ENCODE measurements around the gene TCAF1. TPM values are rescaled to one million over a fixed set of nuclear protein-coding genes. Genes with fewer than 3 reads are reported as not detected.
"Not testable (repeated sequence)": the region's sequence is repeated elsewhere in the genome, so short reads cannot be mapped to it uniquely, and the experiment has no call there.

The TCAF1 gene
- total RNA-seq, 1 experiment from 2014 or later, result 99.4 TPM

GRCh38 chr7:143906151-143906550 is 4.2 kb upstream of the TCAF1 start:
- no peak for DNase-seq (ENCODE audit: low read depth)

GRCh38 chr7:143905509-143905908 is 3.5 kb upstream of the TCAF1 start:
- no peak for DNase-seq (ENCODE audit: low read depth)

DNA sequence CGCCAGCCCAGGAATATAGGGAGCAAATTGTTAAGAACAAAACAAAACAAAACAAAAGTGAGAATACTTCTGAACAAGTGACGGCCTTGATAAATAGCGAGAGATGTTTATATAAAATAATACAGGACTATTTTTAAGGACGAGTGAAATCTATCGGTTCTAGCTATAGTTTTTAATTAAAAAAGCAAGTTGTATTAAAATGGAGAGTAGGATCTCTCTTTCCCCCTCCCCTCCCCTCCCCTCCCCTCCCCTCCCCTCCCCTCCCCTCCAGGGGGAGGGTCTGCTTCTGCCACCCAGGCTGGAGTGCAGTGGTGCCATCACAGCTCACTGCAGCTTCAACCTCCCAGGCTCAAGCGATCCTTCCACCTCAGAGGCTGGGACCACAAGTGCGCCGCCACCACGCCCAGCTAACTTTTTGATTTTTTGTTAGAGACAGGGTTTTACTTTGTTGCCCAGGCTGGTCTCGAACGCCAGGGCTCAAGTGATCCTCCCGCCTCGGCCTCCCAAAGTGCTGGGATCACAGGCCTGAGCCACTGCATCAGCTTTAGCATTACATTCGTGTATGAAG is 440 bp upstream of the TCAF1 start:
- DNase-seq (ENCODE audit: low read depth), result no peak

DNA sequence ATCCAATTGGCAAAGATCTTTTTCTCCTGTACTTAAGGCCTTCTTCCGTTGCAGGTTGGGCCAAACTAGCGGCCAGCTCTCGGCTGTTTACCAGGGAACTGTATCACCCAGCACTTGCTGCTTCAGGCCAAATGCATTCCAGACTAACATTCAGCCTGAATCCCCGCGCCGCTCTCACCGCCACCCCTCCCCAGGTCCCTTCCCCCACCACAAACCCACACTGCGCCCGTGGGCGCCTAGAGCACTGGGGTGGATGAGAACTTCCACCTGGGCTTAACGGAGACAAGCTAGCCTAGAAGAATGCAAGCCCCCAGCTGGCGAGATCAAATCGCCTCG is 676 bp downstream of the TCAF1 start:
- DNase-seq (ENCODE audit: low read depth), result no peak

- DNase-seq (ENCODE audit: low read depth), result peak; percentile 45
Observed at GRCh38 chr7:143900230-143900766, 1.7 kb downstream of the TCAF1 start.

DNA sequence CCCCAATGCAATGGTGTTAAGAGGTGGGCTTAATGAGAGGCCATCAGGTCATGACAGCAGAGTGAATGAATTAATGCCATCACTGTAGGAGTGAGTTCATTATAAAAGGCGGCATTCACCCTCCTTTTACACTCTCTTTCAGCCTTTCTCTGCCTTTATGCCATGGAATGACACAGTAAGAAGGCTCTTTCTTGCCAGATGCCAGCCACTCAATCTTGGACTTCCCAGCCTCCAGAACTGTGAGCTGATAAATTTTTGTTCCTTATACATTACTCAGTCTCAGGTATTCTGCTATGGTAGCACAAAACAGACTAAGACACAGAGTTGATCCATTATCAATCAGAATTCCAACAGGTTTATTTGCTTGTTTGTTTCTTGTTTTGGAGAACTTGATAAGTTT is 3.2 kb downstream of the TCAF1 start:
- DNase-seq (ENCODE audit: low read depth), result no peak

DNA sequence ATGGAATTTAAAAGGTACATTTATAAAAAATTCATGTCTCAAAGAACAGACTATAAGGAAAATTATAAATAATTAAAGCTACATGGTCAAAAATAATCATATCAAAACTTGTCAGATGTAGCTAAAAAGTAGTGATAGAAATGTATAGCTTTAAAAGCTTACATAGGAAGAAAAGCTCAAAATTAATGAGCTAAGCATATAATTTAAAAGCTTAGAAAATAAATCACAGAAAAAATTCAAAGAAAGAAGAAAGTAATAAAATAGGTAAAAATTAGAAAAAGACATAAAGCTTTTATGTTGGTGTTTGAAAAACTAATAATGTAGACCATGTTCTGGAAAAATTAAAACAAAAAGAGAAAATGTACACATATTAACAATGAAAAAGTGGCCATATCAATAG is 5.3 kb downstream of the TCAF1 start:
- DNase-seq (ENCODE audit: low read depth), result no peak

- DNase-seq (ENCODE audit: low read depth), result no peak
Observed at GRCh38 chr7:143892527-143893300, 9.3 kb downstream of the TCAF1 start.

DNA sequence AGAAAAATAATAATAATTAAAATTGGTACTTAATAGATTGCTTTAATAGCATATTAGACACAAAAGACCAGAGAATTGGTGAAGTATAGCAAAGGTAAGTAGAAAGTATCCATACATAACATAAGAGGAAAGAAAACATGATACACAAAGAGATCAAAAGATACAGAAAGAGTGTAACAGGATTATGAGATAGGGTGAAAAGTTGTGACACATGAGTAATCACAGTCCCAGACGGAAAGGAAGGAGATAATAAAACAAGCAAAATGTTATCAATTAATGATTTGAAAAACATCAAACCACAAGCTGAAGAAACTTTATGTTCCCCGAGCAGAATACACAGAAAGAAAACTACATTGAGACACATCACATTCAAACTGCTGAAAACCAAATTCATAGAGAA is 10.5 kb downstream of the TCAF1 start:
- DNase-seq (ENCODE audit: low read depth), result no peak

DNA sequence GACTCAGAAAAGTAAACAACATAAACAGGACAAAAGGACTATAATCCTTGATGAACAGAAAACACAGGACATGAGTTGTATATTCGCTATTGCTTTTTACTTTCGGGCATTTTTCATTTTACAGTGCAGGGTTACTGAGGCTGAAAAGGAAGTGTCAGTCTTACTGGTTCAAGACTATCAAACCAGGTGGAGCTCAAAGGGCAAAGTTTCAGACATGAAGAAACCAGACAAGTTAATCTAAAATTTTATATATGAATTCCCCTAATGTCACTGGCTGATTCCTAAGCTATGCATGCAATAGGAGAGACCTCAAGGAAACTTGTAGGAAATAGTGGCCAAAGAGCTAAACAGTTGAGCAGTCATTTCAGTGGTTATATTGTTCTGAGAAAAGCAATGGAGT is 11.4 kb downstream of the TCAF1 start:
- no peak for DNase-seq (ENCODE audit: low read depth)

DNA sequence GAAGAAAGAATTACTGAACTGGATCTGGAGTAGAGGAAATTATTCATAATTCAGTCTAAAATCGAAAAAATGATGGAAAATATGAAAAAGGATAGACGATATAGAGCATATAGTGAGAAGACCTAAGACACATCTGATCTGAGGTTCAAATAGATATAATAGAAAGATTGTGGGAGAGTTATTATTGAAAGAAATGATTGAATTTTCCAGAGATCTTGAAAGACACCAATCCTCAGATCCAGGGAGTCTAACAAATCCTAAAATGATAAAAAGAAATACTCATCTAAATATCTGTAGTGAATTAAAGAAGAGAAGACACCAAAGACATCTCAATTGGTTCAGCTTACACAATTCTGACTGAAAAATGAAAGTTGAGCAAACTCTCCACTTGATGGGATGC is 12.9 kb downstream of the TCAF1 start:
- DNase-seq (ENCODE audit: low read depth), result no peak

DNA sequence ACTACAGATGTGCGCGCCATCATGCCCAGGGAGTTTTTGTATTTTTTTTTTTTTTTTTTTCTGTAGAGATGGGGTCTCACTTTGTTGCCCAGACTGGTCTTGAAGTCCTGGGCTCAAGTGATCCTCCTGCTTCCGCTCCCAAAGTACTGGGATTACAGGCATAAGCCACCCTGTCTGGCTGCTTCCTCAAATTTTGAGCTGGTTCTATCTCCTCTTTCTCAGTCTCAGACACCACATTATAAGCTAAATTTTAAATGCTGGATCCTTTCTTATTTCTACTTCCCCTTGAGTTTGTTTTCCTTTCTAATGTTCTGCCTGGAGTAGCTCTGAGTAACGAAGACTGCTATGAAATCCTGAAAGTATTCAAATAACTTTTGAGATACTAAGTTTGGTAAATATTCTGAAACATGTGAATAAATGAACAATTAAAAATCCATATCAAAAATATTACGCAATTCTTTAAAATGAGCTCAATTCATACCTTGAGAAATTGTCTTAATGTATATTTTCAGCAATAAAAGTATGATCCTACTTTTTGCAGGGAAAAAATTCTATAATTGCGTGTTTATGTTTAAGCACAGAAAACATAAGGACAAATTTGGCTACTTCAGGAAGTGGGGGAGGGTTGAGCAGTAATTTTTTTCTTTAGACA is 15.0 kb downstream of the TCAF1 start:
- DNase-seq (ENCODE audit: low read depth), result no peak

- no peak for DNase-seq (ENCODE audit: low read depth)
Observed at GRCh38 chr7:143885951-143886350, 16.0 kb downstream of the TCAF1 start.

- no peak for DNase-seq (ENCODE audit: low read depth)
Observed at GRCh38 chr7:143884969-143885559, 16.9 kb downstream of the TCAF1 start.

- no peak for DNase-seq (ENCODE audit: low read depth)
Observed at GRCh38 chr7:143884241-143884968, 17.6 kb downstream of the TCAF1 start.

DNA sequence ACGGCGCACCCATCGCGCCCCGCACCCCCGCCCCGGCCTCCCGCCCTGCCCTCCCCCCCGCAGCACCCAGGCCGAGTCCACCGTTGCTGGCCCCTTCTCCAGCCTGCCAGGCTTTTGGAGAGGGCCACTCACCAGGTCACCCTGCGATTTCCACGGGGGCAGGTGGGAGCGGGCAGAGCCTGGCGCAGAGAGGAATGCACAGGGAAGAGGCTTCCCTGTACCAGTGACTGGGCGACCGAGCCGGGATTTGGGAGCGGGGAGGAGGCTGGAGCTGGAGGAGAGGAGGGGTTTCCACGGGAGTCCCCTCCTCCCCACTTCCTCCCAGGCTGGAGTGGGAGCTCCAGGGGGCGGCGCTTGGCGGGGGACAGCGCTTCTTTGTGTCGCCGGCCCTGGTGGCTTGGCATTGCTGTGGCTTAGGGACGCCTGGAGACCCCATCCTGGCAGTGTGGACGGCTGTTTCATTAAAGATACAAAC is 19.3 kb downstream of the TCAF1 start:
- DNase-seq (ENCODE audit: low read depth), result peak; percentile 28

DNA sequence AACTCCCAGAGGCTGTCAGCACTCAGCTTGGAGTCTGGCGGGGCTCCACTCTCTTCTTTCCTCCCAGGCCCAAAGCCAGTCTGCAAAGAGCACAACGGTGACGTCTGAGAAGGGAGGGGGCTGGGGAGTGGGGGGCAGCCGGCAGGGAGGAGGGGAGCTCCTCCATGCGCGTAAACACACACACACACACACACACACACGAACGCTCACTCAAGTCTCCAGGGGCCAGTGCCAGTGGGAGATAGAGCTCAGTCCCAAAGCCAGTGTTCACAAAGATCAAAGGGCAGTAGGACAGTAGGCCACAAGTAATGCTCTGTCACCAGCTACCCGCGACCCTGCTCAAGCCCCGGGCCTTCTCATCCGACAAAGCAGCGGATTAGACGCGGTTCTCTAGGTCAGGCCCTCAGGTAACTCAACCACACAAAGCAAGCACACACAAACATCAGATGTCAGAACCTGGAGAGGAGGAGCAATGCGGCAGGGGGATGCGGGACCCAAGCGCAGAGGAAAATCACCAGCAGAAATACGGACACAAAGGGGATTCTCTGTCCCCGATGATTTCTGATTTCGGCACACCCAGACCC is 19.9 kb downstream of the TCAF1 start:
- no peak for DNase-seq (ENCODE audit: low read depth)

DNA sequence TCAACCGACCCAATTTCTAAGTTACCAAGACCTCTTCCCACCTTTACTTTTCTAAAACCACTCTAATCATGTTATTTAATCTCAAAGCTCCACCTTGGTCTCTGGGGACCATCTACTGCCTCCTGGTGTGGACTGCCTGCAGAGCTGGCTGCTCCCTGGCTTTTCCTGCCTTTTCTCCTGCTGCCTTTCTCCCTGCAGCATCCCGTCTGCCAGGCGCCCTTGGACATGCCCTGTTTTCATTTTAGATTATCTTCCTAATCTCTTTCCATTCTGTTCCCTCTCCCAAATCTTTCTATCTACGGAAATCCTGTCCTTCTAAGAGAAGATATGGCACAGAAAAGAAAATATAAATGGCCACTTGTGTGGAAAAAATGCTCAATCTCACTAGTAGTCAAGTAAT is 23.1 kb downstream of the TCAF1 start:
- no peak for DNase-seq (ENCODE audit: low read depth)

- DNase-seq (ENCODE audit: low read depth), result peak; percentile 83
Observed at GRCh38 chr7:143877098-143877497, 24.9 kb downstream of the TCAF1 start.

GRCh38 chr7:143876218-143876617 is 25.8 kb downstream of the TCAF1 start:
- DNase-seq (ENCODE audit: low read depth), result no peak

- DNase-seq (ENCODE audit: low read depth), result not testable (repeated sequence)
Observed at GRCh38 chr7:143873242-143873641, 28.7 kb downstream of the TCAF1 start.
